Breast epithelium (tissue), 3 donors: ENCODE results near the gene ST6GALNAC1.

Source experiments
- CTCF ChIP-seq, 3 donors: fragments of 450-650 bp; IDR thresholded peaks; one replicate each; pipeline ENCODE4 v1.5.1; 2016 to 2017; ENCODE audit warnings: antibody characterized with exemption in 3 of 3, mild to moderate bottlenecking in 3 of 3, moderate library complexity in 3 of 3
- POLR2A ChIP-seq: fragments of 450-650 bp; IDR thresholded peaks from one replicate; pipeline ENCODE4 v1.6.1; 2016; ENCODE audit warnings: antibody characterized with exemption, mild to moderate bottlenecking, moderate library complexity

GRCh38 chr17:76612465-76612864, 31.1 kb downstream of the ST6GALNAC1 start:
- TF ChIP-seq CTCF (IDR thresholded peaks at IDR 0.05) (no peak), POLR2A (no peak)
